ENCODE measurements around the gene CSRNP3. TPM values are rescaled to one million over a fixed set of nuclear protein-coding genes. Genes with fewer than 3 reads are reported as not detected.

Gene CSRNP3
- total and polyA plus RNA-seq, 10 donors, result 0.30 to 7.4 (median 3.4) TPM

DNA sequence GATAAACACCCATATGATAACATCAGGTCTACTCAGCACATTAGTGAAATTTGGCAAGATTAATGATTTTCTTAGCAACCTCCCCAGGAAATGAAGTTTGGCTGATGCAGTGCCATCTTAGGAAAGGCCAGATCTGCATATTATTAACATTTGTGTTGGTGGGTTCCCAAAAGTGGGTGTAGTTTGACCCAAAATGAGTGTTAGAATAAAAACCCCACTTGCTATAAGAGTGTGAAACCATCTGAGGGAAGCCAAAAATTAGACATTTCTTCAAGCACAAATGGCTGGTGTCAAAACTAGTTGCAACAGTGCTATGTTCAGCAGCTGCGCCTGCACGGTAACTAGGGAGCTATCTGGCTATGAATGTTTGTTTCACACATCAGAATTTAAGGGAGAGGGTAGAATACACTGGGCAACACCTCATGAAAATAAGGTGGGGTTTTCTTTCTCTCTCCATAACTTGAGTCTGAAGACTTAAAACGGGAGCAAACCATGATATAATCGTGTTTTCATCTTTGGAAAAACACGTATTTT is 15.9 kb upstream of the CSRNP3 start:
- no peak for DNase-seq
- Histone ChIP-seq H3K27me3 (replicated peaks in 1 of 7) (no peaks in the 10 kb centered on the region), H3K9me3 (peaks cover 0 to 8% (median 0%) of the 10 kb centered on the region in 8 donors), H3K4me3 (no peak overlapping the region), H3K27ac (no peak overlapping the region), H3K4me1 (no peaks in the 10 kb centered on the region), H3K36me3 (no peaks in the 10 kb centered on the region)
- no peak for TF ChIP-seq POLR2A (IDR thresholded peaks at IDR 0.05)
- TF ChIP-seq POLR2AphosphoS5 (IDR thresholded peaks at IDR 0.05), result no peak
- TF ChIP-seq, protein P1, sequence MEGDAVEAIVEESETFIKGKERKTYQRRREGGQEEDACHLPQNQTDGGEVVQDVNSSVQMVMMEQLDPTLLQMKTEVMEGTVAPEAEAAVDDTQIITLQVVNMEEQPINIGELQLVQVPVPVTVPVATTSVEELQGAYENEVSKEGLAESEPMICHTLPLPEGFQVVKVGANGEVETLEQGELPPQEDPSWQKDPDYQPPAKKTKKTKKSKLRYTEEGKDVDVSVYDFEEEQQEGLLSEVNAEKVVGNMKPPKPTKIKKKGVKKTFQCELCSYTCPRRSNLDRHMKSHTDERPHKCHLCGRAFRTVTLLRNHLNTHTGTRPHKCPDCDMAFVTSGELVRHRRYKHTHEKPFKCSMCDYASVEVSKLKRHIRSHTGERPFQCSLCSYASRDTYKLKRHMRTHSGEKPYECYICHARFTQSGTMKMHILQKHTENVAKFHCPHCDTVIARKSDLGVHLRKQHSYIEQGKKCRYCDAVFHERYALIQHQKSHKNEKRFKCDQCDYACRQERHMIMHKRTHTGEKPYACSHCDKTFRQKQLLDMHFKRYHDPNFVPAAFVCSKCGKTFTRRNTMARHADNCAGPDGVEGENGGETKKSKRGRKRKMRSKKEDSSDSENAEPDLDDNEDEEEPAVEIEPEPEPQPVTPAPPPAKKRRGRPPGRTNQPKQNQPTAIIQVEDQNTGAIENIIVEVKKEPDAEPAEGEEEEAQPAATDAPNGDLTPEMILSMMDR (IDR thresholded peaks at IDR 0.05 in 8 of 11, conservative IDR thresholded peaks at IDR 0.05 in 3 of 11), result no peak
- 85 to 98% (median 93%) methylated on average over 5 of the region's 5 CpGs for WGBS, 5 donors
- intact Hi-C loops (cut with DNase I; ENCODE audit: low total_unique reads), result no loop called here

DNA sequence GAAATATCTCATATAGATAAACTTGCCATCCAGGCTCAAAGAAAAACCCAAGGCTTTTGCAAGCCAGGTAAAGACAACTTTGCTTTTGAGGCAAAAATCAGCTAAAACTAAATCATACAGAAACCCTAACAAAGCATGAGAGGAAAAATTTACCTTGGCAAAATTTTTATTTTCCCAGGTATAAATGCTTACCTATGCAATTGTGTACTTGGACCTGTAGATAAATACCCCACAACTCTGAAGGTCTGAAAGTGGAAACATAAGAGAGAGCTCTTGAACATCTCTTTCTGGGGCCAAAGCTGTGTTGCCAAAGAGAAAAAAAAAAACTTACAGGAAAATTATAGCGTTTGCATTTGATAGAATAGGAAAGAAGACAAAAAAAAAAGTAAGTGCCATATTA is 14.6 kb upstream of the CSRNP3 start:
- no peaks in the 10 kb centered on the region for H3K4me1 ChIP-seq
- TF ChIP-seq POLR2AphosphoS5 (IDR thresholded peaks at IDR 0.05), result no peak
- TF ChIP-seq, protein P1 (IDR thresholded peaks at IDR 0.05 in 8 of 11, conservative IDR thresholded peaks at IDR 0.05 in 3 of 11), result no peak
- TF ChIP-seq POLR2A (IDR thresholded peaks at IDR 0.05), result no peak
- no peaks in the 10 kb centered on the region for H3K27me3 ChIP-seq (replicated peaks in 1 of 7)
- H3K9me3 ChIP-seq, result peaks cover 0 to 8% (median 0%) of the 10 kb centered on the region in 8 donors
- no peak overlapping the region for H3K27ac ChIP-seq
- no peak overlapping the region for H3K4me3 ChIP-seq
- no peaks in the 10 kb centered on the region for H3K36me3 ChIP-seq
- DNase-seq, result no peak
- WGBS, 5 donors, result 84 to 95% (median 89%) methylated on average over 1 of the region's 1 CpG
- intact Hi-C loops (cut with DNase I; ENCODE audit: low total_unique reads), result no loop called here

DNA sequence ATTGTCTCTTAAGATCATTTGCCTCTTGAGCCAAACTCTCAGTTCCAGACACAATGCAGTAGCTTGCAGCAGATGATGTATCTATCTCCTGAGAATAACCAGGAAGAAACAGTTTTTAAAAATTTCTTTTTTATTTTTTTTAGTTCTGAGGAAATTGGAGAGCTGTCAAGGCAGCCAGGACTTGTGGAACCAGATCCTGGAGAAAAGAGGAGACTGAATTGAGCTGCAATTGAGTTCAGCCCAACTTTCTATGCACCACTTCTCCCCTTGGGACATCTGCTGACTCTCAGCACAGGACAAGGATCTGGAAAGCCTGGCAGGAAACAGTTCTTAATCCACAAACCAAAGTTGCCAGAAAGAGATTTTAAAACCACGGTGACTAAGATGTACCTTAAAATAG is 13.5 kb upstream of the CSRNP3 start:
- H3K27ac ChIP-seq, result no peak overlapping the region
- intact Hi-C loops (cut with DNase I; ENCODE audit: low total_unique reads), result no loop called here
- DNase-seq, result no peak

DNA sequence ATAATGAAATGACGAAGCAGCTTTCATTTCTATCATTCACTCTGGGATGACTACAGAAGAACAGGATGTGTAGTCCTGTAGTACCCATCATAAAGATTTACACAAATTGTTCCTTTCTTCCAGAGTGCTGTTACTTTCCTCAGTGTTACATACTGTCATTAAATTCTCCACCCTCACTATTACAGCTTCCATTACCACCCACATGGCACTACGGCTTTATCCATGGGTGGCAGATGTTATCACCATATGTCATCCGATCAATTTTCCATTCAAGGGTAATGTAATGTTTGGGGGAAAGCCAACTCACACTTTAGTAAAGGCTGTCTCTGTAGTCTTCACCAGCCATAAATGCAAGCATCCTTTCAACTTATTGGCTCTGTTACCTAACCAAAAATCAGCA is 7.1 kb upstream of the CSRNP3 start:
- TF ChIP-seq, protein P1 (IDR thresholded peaks at IDR 0.05 in 8 of 11, conservative IDR thresholded peaks at IDR 0.05 in 3 of 11), result no peak
- no peak for TF ChIP-seq POLR2A (IDR thresholded peaks at IDR 0.05)
- TF ChIP-seq POLR2AphosphoS5 (IDR thresholded peaks at IDR 0.05), result no peak
- Histone ChIP-seq H3K4me1 (no peaks in the 10 kb centered on the region), H3K27me3 (replicated peaks in 1 of 7) (no peaks in the 10 kb centered on the region), H3K27ac (no peak overlapping the region), H3K9me3 (no peaks in the 10 kb centered on the region), H3K36me3 (no peaks in the 10 kb centered on the region), H3K4me3 (no peak overlapping the region)
- DNase-seq, result no peak
- 90 to 93% (median 92%) methylated on average over 3 of the region's 3 CpGs for WGBS, 5 donors
- intact Hi-C loops (cut with DNase I; ENCODE audit: low total_unique reads), result no loop called here

More for the DNA sequence above, 13.5 kb upstream of the CSRNP3 start:
- Histone ChIP-seq H3K9me3 (peaks cover 0 to 8% (median 0%) of the 10 kb centered on the region in 8 donors), H3K4me1 (no peaks in the 10 kb centered on the region), H3K4me3 (no peak overlapping the region), H3K36me3 (no peaks in the 10 kb centered on the region), H3K27me3 (replicated peaks in 1 of 7) (no peaks in the 10 kb centered on the region)
- TF ChIP-seq POLR2AphosphoS5 (IDR thresholded peaks at IDR 0.05) (no peak), POLR2A (IDR thresholded peaks at IDR 0.05) (no peak)
- TF ChIP-seq, protein P1 (IDR thresholded peaks at IDR 0.05 in 8 of 11, conservative IDR thresholded peaks at IDR 0.05 in 3 of 11), result no peak
- WGBS, 5 donors, result 7 to 23% (median 16%) methylated on average over 1 of the region's 1 CpG

Data from spleen (tissue), 11 donors.